Kidney tubule cell (primary cell): ENCODE measurements around the gene RTN4RL1.

Experiments used
- DNase-seq: peaks from one replicate; pipeline ENCODE4 v3.0.0-alpha.2; 2018; ENCODE audit warnings: low spot score

Gene RTN4RL1

GRCh38 chr17:1977583-1978395 lies 47.3 kb downstream of the RTN4RL1 start:
- no peak for DNase-seq

- DNase-seq = no peak
Measured at GRCh38 chr17:1976683-1977064, 48.5 kb downstream of the RTN4RL1 start.

GRCh38 chr17:1976000-1976682 lies 49.0 kb downstream of the RTN4RL1 start:
- no peak for DNase-seq

- no peak for DNase-seq
Measured at GRCh38 chr17:1975573-1975972, 49.6 kb downstream of the RTN4RL1 start.

GRCh38 chr17:1972487-1973160 lies 52.5 kb downstream of the RTN4RL1 start:
- DNase-seq = no peak

GRCh38 chr17:1970843-1971384 lies 54.2 kb downstream of the RTN4RL1 start:
- DNase-seq = no peak

- no peak for DNase-seq
Measured at GRCh38 chr17:1969712-1970111, 55.4 kb downstream of the RTN4RL1 start.

- no peak for DNase-seq
Measured at GRCh38 chr17:1967213-1967612, 57.9 kb downstream of the RTN4RL1 start.

- no peak for DNase-seq
Measured at GRCh38 chr17:1966274-1967086, 58.7 kb downstream of the RTN4RL1 start.

GRCh38 chr17:1965556-1966273 lies 59.4 kb downstream of the RTN4RL1 start:
- no peak for DNase-seq

- DNase-seq = no peak
Measured at GRCh38 chr17:1963250-1963649, 61.9 kb downstream of the RTN4RL1 start.

GRCh38 chr17:1961189-1961588 lies 63.9 kb downstream of the RTN4RL1 start:
- no peak for DNase-seq

- DNase-seq = no peak
Measured at GRCh38 chr17:1960545-1960912, 64.6 kb downstream of the RTN4RL1 start.

GRCh38 chr17:1959871-1960544 lies 65.1 kb downstream of the RTN4RL1 start:
- no peak for DNase-seq

- no peak for DNase-seq
Measured at GRCh38 chr17:1958134-1958881, 66.8 kb downstream of the RTN4RL1 start.

GRCh38 chr17:1957037-1957436 lies 68.1 kb downstream of the RTN4RL1 start:
- DNase-seq = peak; percentile 18

- no peak for DNase-seq
Measured at GRCh38 chr17:1956134-1956533, 69.0 kb downstream of the RTN4RL1 start.

GRCh38 chr17:1953831-1954230 lies 71.3 kb downstream of the RTN4RL1 start:
- no peak for DNase-seq

- DNase-seq = no peak
Measured at GRCh38 chr17:1951920-1952319, 73.2 kb downstream of the RTN4RL1 start.

- DNase-seq = no peak
Measured at GRCh38 chr17:1949754-1950153, 75.4 kb downstream of the RTN4RL1 start.
